HepG2 (cell line): ENCODE results near the gene GRAMD1B. TPM values are rescaled to one million over a fixed set of nuclear protein-coding genes. Genes with fewer than 3 reads are reported as not detected.

Experiments
- AGO2 ChIP-seq: fragments of 200-400 bp; formaldehyde crosslinking; optimal IDR thresholded peaks from 2 replicates; pipeline ENCODE3; 2017; ENCODE audit warnings: mild to moderate bottlenecking, low read depth, low read length, moderate library complexity
- BORCS8-MEF2B ChIP-seq: sonication (generic); formaldehyde crosslinking; IDR thresholded peaks from 2 replicates; pipeline ENCODE4 v1.8.0; 2022; ENCODE audit warnings: mild to moderate bottlenecking, missing genetic modification reagents
- CC2D1A ChIP-seq: sonication (generic); formaldehyde crosslinking; IDR thresholded peaks from 2 replicates; pipeline ENCODE4 v1.8.1; 2023; ENCODE audit warnings: mild to moderate bottlenecking, missing genetic modification reagents
- ETV6 ChIP-seq: sonication (generic); formaldehyde crosslinking; conservative IDR thresholded peaks from 2 replicates; pipeline ENCODE4 v1.4.0; 2020; ENCODE audit warnings: missing genetic modification reagents
- FOXO1 ChIP-seq: sonication (generic); formaldehyde crosslinking; IDR thresholded peaks from 2 replicates; pipeline ENCODE4 v1.4.0; 2020; ENCODE audit warnings: missing genetic modification reagents
- GTF2F1 ChIP-seq: fragments of 150-350 bp; IDR thresholded peaks from 2 replicates; pipeline ENCODE4 v1.6.1; 2014; ENCODE audit warnings: low read length
- HCFC1 ChIP-seq: fragments of 150-350 bp; IDR thresholded peaks from 2 replicates; pipeline ENCODE4 v1.6.1; 2014; ENCODE audit warnings: low read depth, low read length
- HNF4G ChIP-seq, 2 experiments: sonication (generic) in 1 of 2; formaldehyde crosslinking in 1 of 2; IDR thresholded peaks; 2 replicates each; pipeline versions ENCODE4 v1.4.0 to v1.6.1; 2011 to 2020; ENCODE audit warnings: borderline replicate concordance in 2 of 2, low read depth in 2 of 2, mild to moderate bottlenecking in 2 of 2, low read length in 1 of 2, missing genetic modification reagents in 1 of 2, moderate library complexity in 1 of 2
- MYPOP ChIP-seq: sonication (generic); formaldehyde crosslinking; IDR thresholded peaks from 2 replicates; pipeline ENCODE4 v1.8.1; 2023; ENCODE audit warnings: mild to moderate bottlenecking, moderate library complexity, missing genetic modification reagents
- PRPF4 ChIP-seq: fragments of 200-400 bp; formaldehyde crosslinking; IDR thresholded peaks from 2 replicates; pipeline ENCODE4 v1.6.1; 2016; ENCODE audit warnings: low read length, low read depth; ENCODE audit not compliant: poor library complexity, severe bottlenecking
- SNAPC2 ChIP-seq: sonication (generic); formaldehyde crosslinking; IDR thresholded peaks from 2 replicates; pipeline ENCODE4 v1.8.1; 2022; ENCODE audit warnings: mild to moderate bottlenecking, missing genetic modification reagents
- SOX5 ChIP-seq: IDR thresholded peaks from 2 replicates; pipeline ENCODE4 v1.6.1; 2016; ENCODE audit warnings: borderline replicate concordance
- TBL1XR1 ChIP-seq: fragments of 150-350 bp; IDR thresholded peaks from 2 replicates; pipeline ENCODE4 v1.6.1; 2014; ENCODE audit warnings: borderline replicate concordance, low read length; ENCODE audit not compliant: partially characterized antibody
- TOPORS ChIP-seq: sonication (generic); formaldehyde crosslinking; IDR thresholded peaks from 2 replicates; pipeline ENCODE4 v1.8.0; 2023; ENCODE audit warnings: mild to moderate bottlenecking, missing genetic modification reagents
- TRIM24 ChIP-seq: sonication (generic); formaldehyde crosslinking; IDR thresholded peaks from 2 replicates; pipeline ENCODE4 v1.8.0; 2022; ENCODE audit warnings: mild to moderate bottlenecking, missing genetic modification reagents
- ZBTB39 ChIP-seq: sonication (generic); formaldehyde crosslinking; IDR thresholded peaks from 2 replicates; pipeline ENCODE4 v1.5.0; 2020; ENCODE audit warnings: missing genetic modification reagents
- ZNF10 ChIP-seq: sonication (generic); formaldehyde crosslinking; IDR thresholded peaks from 2 replicates; pipeline ENCODE4 v1.4.0; 2020; ENCODE audit warnings: mild to moderate bottlenecking, low read depth, missing genetic modification reagents, borderline replicate concordance
- ZNF329 ChIP-seq: sonication (generic); formaldehyde crosslinking; IDR thresholded peaks from 2 replicates; pipeline ENCODE4 v1.9.0; 2021; ENCODE audit warnings: low read depth, mild to moderate bottlenecking, missing genetic modification reagents
- ZNF580 ChIP-seq: IDR thresholded peaks from 2 replicates; pipeline ENCODE4 v1.6.1; 2016; ENCODE audit warnings: low read depth, borderline replicate concordance
- ZNF660 ChIP-seq: sonication (generic); formaldehyde crosslinking; IDR thresholded peaks from 2 replicates; pipeline ENCODE4 v1.5.1; 2020; ENCODE audit warnings: mild to moderate bottlenecking, low read depth, missing genetic modification reagents, borderline replicate concordance
- ZNF709 ChIP-seq: sonication (generic); formaldehyde crosslinking; IDR thresholded peaks from 2 replicates; pipeline ENCODE4 v1.5.0; 2020; ENCODE audit warnings: mild to moderate bottlenecking, missing genetic modification reagents
- ZNF841 ChIP-seq: sonication (generic); formaldehyde crosslinking; IDR thresholded peaks from 2 replicates; pipeline ENCODE4 v1.8.1; 2023; ENCODE audit warnings: missing genetic modification reagents, borderline replicate concordance
- polyA plus RNA-seq, 8 experiments: library from polyadenylated mRNA; depleted of rRNA in 3 of 8; stranded (reverse) in 7 of 8; unstranded in 1 of 8; fragments of >200 nt; fragmentation: Illumina TruSeq in 4 of 8; extraction: Trizol in 4 of 8; gene quantifications; 2 replicates each; pipeline versions ENCODE4 v1.2.1 to v1.2.3, GENCODE V29; 2011 to 2016; ENCODE audit warnings: low read depth in 4 of 8, missing spikeins in 1 of 8, mixed read lengths in 1 of 8; ENCODE audit not compliant: insufficient read depth in 1 of 8
- total RNA-seq, 5 experiments: library from RNA; depleted of rRNA; stranded (reverse); fragments of >200 nt; fragmentation: Illumina TruSeq; extraction: Trizol; gene quantifications; 2 replicates each; pipeline ENCODE4 v1.2.3, GENCODE V29; 2016; ENCODE audit warnings: low read depth in 1 of 5
- TF ChIP-seq, protein P1 (sequence below): IDR thresholded peaks from 2 replicates; pipeline ENCODE4 v1.6.1; 2016; ENCODE audit warnings: low read depth, control low read depth

The GRAMD1B gene
- total and polyA plus RNA-seq, 2 of the 13 experiments (the other 11 are each of a cell fraction or from before 2014, with no cell fraction given): 0.12 TPM; not detected in 1

DNA sequence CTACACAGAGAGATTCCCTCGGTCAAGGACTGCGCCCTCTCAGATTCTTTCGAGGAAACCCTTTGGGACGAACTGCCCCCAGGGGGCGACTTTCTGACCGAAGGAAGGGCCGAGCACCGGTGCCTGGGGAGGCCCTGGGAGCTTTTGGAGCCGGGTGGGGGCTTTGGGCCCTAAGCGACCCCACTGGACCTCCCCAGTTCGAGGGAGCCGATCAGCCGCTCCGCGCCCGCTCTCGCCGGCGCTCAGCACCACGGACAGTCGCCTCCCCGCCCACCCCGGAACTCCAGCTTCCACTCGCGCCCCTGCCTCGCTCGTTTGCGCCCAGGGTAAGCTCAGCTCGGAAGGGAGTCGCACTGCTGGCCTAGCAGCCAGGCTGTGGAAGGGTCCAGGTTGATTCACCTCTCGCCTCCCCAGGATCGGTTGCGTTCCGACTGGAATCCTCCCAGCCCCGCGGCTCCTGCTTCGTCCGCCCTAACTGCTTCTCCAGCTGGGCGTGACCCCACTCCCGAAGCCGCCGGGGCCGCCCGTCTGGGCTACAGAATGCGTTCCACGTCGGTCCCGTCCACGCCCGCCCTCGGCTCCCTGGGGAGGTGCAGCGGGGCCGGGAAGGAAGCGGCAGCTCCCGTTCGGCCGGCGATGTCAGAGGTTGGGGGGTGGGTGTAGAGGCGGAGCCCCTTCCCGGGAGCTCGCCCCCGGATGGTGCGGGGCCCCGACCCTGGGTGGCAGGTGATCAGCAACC lies 223.9 kb downstream of the GRAMD1B start (continued):
- TF ChIP-seq ZNF841 (CRISPR knock-in tag) (0 out of 2 replicates have a peak, but pooled peaks have one; percentile 38), ZBTB39 (CRISPR knock-in tag) (no peak), GTF2F1 (no peak), SOX5 (CRISPR knock-in tag) (no peak), ETV6 (no peak), SNAPC2 (no peak), ZNF580 (CRISPR knock-in tag) (no peak), ZNF10 (CRISPR knock-in tag) (no peak), FOXO1 (CRISPR knock-in tag) (no peak), HNF4G (IDR thresholded peaks at IDR 0.05; ENCODE audit: borderline replicate concordance, low read depth, low read length) (no peak), HNF4G (CRISPR knock-in tag; IDR thresholded peaks at IDR 0.05; ENCODE audit: borderline replicate concordance, low read depth) (no peak), AGO2 (no peak), TOPORS (CRISPR knock-in tag) (no peak), HCFC1 (no peak), MYPOP (CRISPR knock-in tag) (peak; percentile 65; the same call in 1 of the 2 replicates), CC2D1A (CRISPR knock-in tag) (no peak), TBL1XR1 (no peak), BORCS8-MEF2B (peak; percentile 46; the same call in 1 of the 2 replicates), TRIM24 (no peak), PRPF4 (no peak), ZNF660 (CRISPR knock-in tag) (no peak), ZNF329 (CRISPR knock-in tag) (0 out of 2 replicates have a peak, but pooled peaks have one; percentile 37), ZNF709 (CRISPR knock-in tag) (no peak)
- TF ChIP-seq, protein P1, sequence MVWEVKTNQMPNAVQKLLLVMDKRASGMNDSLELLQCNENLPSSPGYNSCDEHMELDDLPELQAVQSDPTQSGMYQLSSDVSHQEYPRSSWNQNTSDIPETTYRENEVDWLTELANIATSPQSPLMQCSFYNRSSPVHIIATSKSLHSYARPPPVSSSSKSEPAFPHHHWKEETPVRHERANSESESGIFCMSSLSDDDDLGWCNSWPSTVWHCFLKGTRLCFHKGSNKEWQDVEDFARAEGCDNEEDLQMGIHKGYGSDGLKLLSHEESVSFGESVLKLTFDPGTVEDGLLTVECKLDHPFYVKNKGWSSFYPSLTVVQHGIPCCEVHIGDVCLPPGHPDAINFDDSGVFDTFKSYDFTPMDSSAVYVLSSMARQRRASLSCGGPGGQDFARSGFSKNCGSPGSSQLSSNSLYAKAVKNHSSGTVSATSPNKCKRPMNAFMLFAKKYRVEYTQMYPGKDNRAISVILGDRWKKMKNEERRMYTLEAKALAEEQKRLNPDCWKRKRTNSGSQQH (CRISPR knock-in tag): no peak
